ENCODE data around the gene KCTD11. TPM values are rescaled to one million over a fixed set of nuclear protein-coding genes. Genes with fewer than 3 reads are reported as not detected.

Gene KCTD11
- total RNA-seq, 2 experiments from 2014 or later = 6.0 to 8.6 TPM

DNA sequence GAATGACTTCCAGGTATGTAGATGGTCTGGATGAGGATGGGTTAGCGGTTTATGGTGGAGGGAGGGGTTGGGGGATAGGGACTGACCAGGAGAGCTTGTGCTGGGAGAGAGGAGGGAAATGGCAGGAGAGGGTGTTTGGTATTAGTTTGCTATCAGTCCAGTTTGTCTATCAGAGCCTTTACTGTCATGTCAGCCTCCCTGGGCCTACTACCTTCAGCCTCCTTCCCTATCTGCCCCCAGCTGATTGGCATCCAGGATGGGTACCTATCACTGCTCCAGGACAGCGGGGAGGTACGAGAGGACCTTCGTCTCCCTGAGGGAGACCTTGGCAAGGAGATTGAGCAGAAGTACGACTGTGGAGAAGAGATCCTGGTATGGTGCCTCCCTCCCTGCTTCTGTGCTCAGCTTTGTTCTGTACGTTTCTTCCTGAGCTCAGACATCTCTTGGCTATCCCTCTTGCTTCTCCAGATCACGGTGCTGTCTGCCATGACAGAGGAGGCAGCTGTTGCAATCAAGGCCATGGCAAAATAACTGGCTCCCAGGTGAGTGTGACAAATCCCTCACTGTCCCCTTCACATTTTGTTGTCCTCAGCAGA lies 40.8 kb upstream of the KCTD11 start:
- BruUV-seq (replicated peaks) = no TSS peak
- no peak overlapping the region for H3K27ac ChIP-seq (ENCODE audit: low read depth, low read length, poor library complexity, severe bottlenecking)
- H3K9me3 ChIP-seq (ENCODE audit: low read length) = no peaks in the 10 kb centered on the region
- no peak for DNase-seq (ENCODE audit: low spot score)
- peaks cover 79% of the 10 kb centered on the region for H3K36me3 ChIP-seq (ENCODE audit: insufficient read depth, low read length)
- H3K4me3 ChIP-seq (ENCODE audit: low read depth, low read length, poor library complexity, severe bottlenecking) = no peak overlapping the region
- ChIA-PET POLR2A (interaction anchor here (0.8 kb wide), 1 partner anchor 18 kb away, joined by 3 read pairs; the partner anchor contains the start of gene NEURL4), CTCF (ENCODE audit: unreplicated experiment) (no interaction called here)
- H2AFZ ChIP-seq (ENCODE audit: low read length) = no peak overlapping the region
- H3K4me1 ChIP-seq (ENCODE audit: insufficient read depth, low read length, poor library complexity, severe bottlenecking) = peaks cover 62% of the 10 kb centered on the region
- TF ChIP-seq, protein P1, sequence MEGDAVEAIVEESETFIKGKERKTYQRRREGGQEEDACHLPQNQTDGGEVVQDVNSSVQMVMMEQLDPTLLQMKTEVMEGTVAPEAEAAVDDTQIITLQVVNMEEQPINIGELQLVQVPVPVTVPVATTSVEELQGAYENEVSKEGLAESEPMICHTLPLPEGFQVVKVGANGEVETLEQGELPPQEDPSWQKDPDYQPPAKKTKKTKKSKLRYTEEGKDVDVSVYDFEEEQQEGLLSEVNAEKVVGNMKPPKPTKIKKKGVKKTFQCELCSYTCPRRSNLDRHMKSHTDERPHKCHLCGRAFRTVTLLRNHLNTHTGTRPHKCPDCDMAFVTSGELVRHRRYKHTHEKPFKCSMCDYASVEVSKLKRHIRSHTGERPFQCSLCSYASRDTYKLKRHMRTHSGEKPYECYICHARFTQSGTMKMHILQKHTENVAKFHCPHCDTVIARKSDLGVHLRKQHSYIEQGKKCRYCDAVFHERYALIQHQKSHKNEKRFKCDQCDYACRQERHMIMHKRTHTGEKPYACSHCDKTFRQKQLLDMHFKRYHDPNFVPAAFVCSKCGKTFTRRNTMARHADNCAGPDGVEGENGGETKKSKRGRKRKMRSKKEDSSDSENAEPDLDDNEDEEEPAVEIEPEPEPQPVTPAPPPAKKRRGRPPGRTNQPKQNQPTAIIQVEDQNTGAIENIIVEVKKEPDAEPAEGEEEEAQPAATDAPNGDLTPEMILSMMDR (conservative IDR thresholded peaks at IDR 0.05; ENCODE audit: low read length) = no peak
- no peak for TF ChIP-seq EZH2phosphoT487 (IDR thresholded peaks at IDR 0.05; ENCODE audit: borderline replicate concordance, low read depth, low read length)
- intact Hi-C loops (cut with micrococcal nuclease; ENCODE audit: unreplicated experiment) = no loop called here
- H4K20me1 ChIP-seq (ENCODE audit: insufficient read depth, low read length) = peaks cover 28% of the 10 kb centered on the region
- peak overlapping the region; percentile 77; the same call in 1 of the 2 replicates for H3K4me2 ChIP-seq (ENCODE audit: low read length)
- H3K9me2 ChIP-seq (ENCODE audit: insufficient read depth, low read length) = no peaks in the 10 kb centered on the region
- peaks cover 52% of the 10 kb centered on the region for H3K79me2 ChIP-seq (ENCODE audit: insufficient read depth, low read depth, low read length)

DNA sequence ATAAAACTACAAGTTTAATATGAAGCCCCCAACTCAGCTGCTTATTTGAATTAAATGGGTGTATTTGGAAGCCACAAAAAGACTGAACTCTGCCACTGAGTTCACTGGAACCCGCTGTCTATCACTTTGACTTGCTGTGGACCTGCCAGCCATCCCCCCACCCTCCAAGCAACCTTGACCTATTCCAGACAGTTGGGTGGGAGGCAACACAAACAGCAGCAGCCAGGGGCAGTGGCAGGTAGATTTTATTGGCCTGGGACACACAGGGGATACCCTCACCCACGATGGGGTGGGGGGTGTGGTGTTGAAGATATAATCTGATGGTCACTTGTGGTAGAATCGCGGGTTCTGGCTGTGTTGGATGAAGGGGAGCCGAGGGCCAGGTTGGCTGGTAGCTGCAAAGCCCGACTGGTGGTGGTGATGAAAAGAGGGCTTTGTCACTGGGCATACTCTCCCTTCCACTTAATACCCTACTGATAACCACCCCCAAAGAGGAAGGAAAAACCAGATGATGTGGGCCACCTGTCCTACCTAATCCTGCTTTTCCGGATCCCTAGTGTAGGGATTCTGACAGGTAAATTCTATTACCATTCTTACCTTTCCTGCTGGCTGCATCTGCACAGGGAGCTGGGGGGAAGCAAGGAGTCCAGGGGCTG lies 39.4 kb upstream of the KCTD11 start:
- Histone ChIP-seq H2AFZ (ENCODE audit: low read length) (no peak overlapping the region), H3K9me2 (ENCODE audit: insufficient read depth, low read length) (no peaks in the 10 kb centered on the region), H3K27ac (ENCODE audit: low read depth, low read length, poor library complexity, severe bottlenecking) (peak overlapping the region; percentile 79), H3K4me2 (ENCODE audit: low read length) (peak overlapping the region; percentile 96), H3K79me2 (ENCODE audit: insufficient read depth, low read depth, low read length) (peaks cover 50% of the 10 kb centered on the region), H3K4me1 (ENCODE audit: insufficient read depth, low read length, poor library complexity, severe bottlenecking) (peaks cover 58% of the 10 kb centered on the region), H4K20me1 (ENCODE audit: insufficient read depth, low read length) (peaks cover 28% of the 10 kb centered on the region), H3K4me3 (ENCODE audit: low read depth, low read length, poor library complexity, severe bottlenecking) (no peak overlapping the region), H3K9me3 (ENCODE audit: low read length) (no peaks in the 10 kb centered on the region), H3K36me3 (ENCODE audit: insufficient read depth, low read length) (peaks cover 88% of the 10 kb centered on the region)
- POLR2A ChIA-PET = interaction anchor here (2.6 kb wide), 1 partner anchor 17 kb away, joined by 12 read pairs; the partner anchor contains the start of gene NEURL4
- DNase-seq (ENCODE audit: low spot score) = no peak
- BruUV-seq (replicated peaks) = no TSS peak
- intact Hi-C loops (cut with micrococcal nuclease; ENCODE audit: unreplicated experiment) = no loop called here
- CTCF ChIA-PET (ENCODE audit: unreplicated experiment) = no interaction called here
- TF ChIP-seq, protein P1 (conservative IDR thresholded peaks at IDR 0.05; ENCODE audit: low read length) = no peak
- TF ChIP-seq EZH2phosphoT487 (IDR thresholded peaks at IDR 0.05; ENCODE audit: borderline replicate concordance, low read depth, low read length) = no peak
